Measurements from ENCODE around the gene CD80.
A peak's percentile ranks its signal among the peaks of the same experiment; 100 is the strongest.

CD80 gene

DNA sequence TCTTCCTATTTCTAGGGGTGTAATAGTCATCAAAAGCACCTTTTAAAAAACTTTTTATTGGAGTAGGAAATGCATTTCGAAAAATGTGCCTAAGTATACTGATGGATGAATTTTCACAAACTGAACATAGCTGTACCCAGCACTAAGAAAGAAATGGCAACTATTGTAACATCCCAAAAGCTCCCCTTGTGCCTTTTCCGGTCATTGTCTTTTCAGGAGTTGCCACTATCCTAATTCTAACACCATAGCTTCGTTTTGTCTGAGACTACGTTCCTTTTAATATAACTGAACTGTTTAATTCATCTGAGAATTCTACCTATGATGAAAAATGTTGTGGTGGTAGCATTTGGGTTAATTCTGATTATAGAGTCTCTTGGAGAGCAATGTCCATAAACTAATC lies 59.1 kb downstream of the CD80 start:
- no peak for DNase-seq (ENCODE audit: low read depth in 2 of 2, low spot score in 1 of 2)

DNA sequence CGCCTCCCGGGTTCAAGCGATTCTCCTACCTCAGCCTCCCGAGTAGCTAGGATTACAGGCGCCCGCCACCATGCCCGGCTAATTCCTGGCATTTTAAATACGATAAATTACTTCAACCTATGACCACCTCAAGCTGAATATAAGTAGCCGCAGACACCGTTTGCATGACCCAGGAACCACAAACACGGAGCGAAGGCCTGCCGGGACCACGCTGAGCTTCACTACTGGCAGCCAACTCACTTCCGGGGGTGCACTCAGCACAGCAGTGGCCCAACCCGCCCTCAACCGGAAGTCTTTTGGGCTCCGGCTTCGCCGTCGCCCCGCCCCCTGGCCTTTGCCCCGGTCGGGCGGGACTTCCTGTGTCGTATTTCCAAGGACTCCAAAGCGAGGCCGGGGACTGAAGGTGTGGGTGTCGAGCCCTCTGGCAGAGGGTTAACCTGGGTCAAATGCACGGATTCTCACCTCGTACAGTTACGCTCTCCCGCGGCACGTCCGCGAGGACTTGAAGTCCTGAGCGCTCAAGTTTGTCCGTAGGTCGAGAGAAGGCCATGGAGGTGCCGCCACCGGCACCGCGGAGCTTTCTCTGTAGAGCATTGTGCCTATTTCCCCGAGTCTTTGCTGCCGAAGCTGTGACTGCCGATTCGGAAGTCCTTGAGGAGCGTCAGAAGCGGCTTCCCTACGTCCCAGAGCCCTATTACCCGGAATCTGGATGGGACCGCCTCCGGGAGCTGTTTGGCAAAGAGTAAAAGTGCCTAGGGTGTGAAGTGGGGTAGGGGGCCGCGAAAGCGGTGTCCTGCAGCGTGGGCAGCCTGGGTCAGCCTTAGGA lies 61.0 kb downstream of the CD80 start, which contains the start of gene TIMMDC1:
TIMMDC1 (plus strand) TSS at position 362 of the 826 bp plus-strand sequence; CDS start at position 549, 187 bp downstream.
- peak; percentile 92 to 95 for DNase-seq (ENCODE audit: low read depth in 2 of 2, low spot score in 1 of 2)

DNA sequence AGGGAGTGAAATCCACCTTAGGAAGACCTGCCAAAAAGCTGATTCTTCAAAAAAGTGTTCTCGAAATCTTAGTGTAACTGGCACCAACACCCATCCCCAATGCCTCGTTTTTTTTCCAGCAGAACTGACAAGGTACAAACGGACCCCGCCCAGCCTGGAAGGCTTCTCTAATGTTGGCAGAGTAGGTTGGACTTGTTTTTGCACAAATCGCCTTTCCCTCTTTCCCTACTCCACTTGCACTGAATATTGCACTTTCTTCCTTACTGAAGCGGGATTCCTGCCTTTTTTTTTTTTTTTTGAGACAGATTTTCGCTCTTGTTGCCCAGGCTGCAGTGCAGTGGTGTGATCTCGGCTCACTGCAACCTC lies 61.6 kb downstream of the CD80 start:
- no peak for DNase-seq (ENCODE audit: low read depth in 2 of 2, low spot score in 1 of 2)

DNA sequence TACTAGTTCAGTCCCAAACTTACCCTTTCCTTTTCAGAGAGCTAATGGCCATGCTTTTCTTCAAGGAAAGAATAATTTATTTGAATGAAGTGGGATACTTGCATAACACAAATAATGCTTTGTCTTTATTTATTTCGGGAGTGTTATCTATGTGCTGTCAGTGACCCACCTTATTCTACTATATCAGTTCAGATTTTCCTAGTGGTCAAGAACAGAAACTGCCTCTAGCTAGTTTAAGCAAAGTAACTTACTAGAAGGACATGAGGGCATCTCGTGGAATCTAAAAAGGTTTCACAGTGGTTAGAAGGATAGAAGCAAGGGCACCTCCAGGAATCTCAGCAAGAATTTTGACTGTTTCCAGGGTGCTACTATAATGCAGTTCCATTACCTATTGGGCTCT lies 64.8 kb downstream of the CD80 start:
- DNase-seq (ENCODE audit: low read depth in 2 of 2, low spot score in 1 of 2) = no peak

DNA sequence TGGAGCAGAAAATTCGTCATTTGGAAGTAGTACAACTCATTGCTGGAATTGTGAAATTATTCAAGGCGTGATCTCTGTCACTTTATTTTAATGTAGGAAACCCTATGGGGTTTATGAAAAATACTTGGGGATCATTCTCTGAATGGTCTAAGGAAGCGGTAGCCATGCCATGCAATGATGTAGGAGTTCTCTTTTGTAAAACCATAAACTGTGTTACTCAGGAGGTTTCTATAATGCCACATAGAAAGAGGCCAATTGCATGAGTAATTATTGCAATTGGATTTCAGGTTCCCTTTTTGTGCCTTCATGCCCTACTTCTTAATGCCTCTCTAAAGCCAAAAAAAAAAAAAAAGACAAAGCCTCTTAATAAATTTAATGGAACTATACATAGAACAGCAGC lies 66.6 kb downstream of the CD80 start:
- no peak for DNase-seq (ENCODE audit: low read depth in 2 of 2, low spot score in 1 of 2)

DNA sequence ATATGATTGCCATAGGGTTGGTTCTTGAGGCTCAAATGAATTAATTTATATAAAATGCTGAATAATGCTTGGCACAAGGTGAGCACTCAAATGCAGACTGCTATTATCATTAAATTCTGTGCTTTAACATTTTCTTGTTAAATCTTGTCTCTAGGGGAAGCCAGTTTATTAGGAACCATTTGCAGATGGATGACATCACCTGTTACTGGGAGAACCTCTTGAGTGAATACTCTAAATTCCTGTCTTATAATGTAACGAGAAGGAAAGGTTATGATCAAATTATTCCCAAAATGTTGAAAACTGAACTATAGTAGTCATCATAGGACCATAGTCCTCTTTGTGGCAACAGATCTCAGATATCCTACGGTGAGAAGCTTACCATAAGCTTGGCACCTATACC lies 67.3 kb downstream of the CD80 start:
- no peak for DNase-seq (ENCODE audit: low read depth in 2 of 2, low spot score in 1 of 2)

DNA sequence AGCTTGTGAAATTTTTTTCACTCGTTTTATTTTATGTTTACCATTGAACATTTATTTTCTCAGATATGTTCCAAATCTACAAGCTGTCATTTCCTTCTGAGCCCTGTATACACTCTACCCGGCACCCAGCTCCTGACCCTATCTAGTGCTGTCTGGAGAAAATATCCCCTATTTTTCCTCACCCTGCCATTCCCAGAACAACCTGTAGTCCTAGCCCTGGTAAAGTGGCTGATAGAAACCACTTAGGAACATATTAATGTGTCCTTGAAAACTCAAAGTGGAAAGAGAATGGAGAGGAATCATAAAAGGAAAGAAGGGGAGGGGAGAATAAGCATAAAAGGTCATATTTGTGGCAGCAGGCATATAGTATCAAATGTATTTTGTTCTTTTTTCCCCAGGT lies 69.3 kb downstream of the CD80 start:
- no peak for DNase-seq (ENCODE audit: low read depth in 2 of 2, low spot score in 1 of 2)

DNA sequence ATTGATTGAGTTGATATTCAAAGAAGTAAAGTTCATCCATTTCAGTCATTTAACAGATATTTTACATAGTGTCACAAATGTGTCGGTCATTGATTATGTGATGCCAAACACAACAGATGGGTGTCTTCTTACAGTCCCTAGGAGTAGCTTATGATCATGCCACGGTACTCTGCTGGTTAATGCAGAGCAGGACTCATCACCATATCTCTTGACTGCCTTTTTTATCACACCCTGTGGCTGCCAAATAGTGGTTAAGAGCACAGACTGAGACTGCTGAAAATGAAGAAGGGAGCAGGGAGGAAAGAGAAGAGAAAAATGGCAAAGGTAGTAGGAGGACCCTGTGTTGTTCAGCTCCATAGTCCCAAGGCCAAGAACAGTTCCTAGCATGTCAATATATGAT lies 73.9 kb downstream of the CD80 start:
- DNase-seq (ENCODE audit: low read depth in 2 of 2, low spot score in 1 of 2) = no peak

DNA sequence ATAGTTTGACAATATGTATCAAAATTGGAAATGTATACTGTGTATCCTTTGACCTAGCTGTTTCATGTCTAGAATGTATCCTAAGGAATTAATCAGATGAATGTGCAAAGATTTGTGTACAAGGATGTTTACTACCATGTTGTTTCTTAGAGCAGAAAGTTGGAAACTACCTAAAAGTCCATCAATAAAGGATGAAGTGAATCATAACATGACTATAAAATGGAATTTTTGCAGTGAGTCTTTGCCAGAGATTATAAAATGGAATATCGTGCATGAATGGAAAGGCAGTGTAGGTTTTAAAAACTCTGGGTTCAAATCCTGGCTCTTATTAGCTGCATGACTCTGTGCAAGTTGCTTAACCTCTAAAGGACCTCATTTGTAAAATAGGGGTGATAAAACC lies 76.3 kb downstream of the CD80 start:
- DNase-seq (ENCODE audit: low read depth in 2 of 2, low spot score in 1 of 2) = no peak

DNA sequence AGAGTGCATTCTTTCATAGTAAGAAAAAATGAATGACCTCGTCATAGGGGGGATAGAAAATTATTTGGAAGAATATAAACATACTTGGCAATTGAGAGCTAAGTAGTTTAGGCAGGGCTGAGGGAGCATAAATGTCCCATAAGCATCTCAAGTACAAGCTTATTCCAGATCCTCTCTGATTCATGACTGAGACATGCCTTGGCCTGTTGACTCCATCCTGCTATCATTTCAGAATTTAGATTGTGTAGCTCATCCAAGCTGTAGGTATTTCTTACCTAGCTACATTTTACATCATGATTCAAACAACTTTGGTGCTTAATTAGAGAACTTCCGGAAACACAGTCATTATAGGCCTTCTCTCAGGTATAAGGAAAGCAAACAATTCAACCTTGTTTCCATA lies 78.3 kb downstream of the CD80 start:
- no peak for DNase-seq (ENCODE audit: low read depth in 2 of 2, low spot score in 1 of 2)

All from stimulated activated CD8-positive, alpha-beta memory T cell treated with anti-CD3 and anti-CD28 coated beads, Interleukin-4, amount 100 ng/mL, for 1 hour (primary cell).